Stimulated activated CD8-positive, alpha-beta memory T cell treated with anti-CD3 and anti-CD28 coated beads, Interleukin-4, amount 100 ng/mL, for 1 hour (primary cell): Measurements from ENCODE around the gene PATE1.
"Not testable (repeated sequence)": the region's sequence is repeated elsewhere in the genome, so short reads cannot be mapped to it uniquely, and the experiment has no call there.

Source experiments
- DNase-seq, 2 donors: peaks; one replicate each; pipeline ENCODE4 v3.0.0-alpha.2; 2020; ENCODE audit warnings: low read depth in 2 of 2, low spot score in 1 of 2

PATE1 gene

GRCh38 chr11:125745979-125746378, at the start of gene PATE1:
Gene PATE1, plus strand, starts transcription at chr11:125746279. Its CDS starts 26 bp downstream, at chr11:125746305.
- no peak for DNase-seq

- DNase-seq, result no peak
Observed at GRCh38 chr11:125701018-125701610, 45.0 kb upstream of the PATE1 start.

- DNase-seq, result no peak
Observed at GRCh38 chr11:125701858-125702621, 44.0 kb upstream of the PATE1 start.

GRCh38 chr11:125704686-125705085, 41.4 kb upstream of the PATE1 start:
- not testable (repeated sequence) for DNase-seq

- no peak for DNase-seq
Observed at GRCh38 chr11:125720781-125721180, 25.3 kb upstream of the PATE1 start.

GRCh38 chr11:125724125-125724524, 22.0 kb upstream of the PATE1 start:
- no peak for DNase-seq

GRCh38 chr11:125728969-125729368, 17.1 kb upstream of the PATE1 start:
- no peak for DNase-seq

- no peak for DNase-seq
Observed at GRCh38 chr11:125740617-125741016, 5.5 kb upstream of the PATE1 start.

GRCh38 chr11:125743681-125744080, 2.4 kb upstream of the PATE1 start:
- DNase-seq, result no peak

- DNase-seq, result no peak
Observed at GRCh38 chr11:125750629-125751028, 4.5 kb downstream of the PATE1 start.

GRCh38 chr11:125756050-125756449, 10.0 kb downstream of the PATE1 start:
- DNase-seq, result no peak

GRCh38 chr11:125762445-125762844, 16.4 kb downstream of the PATE1 start:
- DNase-seq, result no peak

- DNase-seq, result no peak
Observed at GRCh38 chr11:125763483-125763882, 17.4 kb downstream of the PATE1 start.

GRCh38 chr11:125766251-125766650, 20.2 kb downstream of the PATE1 start:
- DNase-seq, result no peak

GRCh38 chr11:125768336-125769046, 22.4 kb downstream of the PATE1 start:
- no peak for DNase-seq

GRCh38 chr11:125770583-125770982, 24.5 kb downstream of the PATE1 start:
- no peak for DNase-seq

GRCh38 chr11:125772834-125773505, 26.9 kb downstream of the PATE1 start:
- no peak for DNase-seq

- DNase-seq, result no peak
Observed at GRCh38 chr11:125773516-125773915, 27.4 kb downstream of the PATE1 start.

- no peak for DNase-seq
Observed at GRCh38 chr11:125777309-125777708, 31.2 kb downstream of the PATE1 start.

- no peak for DNase-seq
Observed at GRCh38 chr11:125778728-125779127, 32.6 kb downstream of the PATE1 start, which contains the start of gene PATE2. Gene PATE2, minus strand, starts transcription at chr11:125778828. Its CDS starts 55 bp downstream, at chr11:125778773.

- DNase-seq, result no peak
Observed at GRCh38 chr11:125784678-125785077, 38.6 kb downstream of the PATE1 start.
